ENCODE data around the gene KL. TPM values are rescaled to one million over a fixed set of nuclear protein-coding genes. Genes with fewer than 3 reads are reported as not detected.

The KL gene
- total and polyA plus RNA-seq, 2 donors (not counting 1 experiment from before 2014, with no cell fraction given) = 0.07 TPM; not detected in 1

DNA sequence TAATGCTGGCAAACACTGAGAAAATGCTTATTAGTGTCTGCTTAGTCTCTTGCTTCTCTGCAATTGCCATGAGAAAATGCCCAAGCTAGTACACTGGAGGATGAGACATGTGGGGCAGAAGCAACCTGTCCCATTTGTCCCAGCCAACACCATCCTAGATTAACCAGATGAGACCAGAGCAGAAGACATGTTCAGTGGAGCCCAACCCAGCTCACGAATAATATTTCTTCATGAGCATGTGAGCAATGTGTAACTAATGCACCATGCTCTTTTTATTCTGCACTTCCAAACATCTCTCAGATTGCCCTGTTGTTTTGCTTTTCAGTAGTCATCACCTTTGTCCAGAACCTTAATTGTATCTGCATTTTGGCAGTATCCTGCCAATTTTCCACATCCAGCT is 21.4 kb downstream of the KL start:
- no peak for TF ChIP-seq EZH2 (IDR thresholded peaks at IDR 0.05; ENCODE audit: borderline replicate concordance, insufficient read depth, low read depth, low read length, poor library complexity, severe bottlenecking)
- TF ChIP-seq, protein P1, sequence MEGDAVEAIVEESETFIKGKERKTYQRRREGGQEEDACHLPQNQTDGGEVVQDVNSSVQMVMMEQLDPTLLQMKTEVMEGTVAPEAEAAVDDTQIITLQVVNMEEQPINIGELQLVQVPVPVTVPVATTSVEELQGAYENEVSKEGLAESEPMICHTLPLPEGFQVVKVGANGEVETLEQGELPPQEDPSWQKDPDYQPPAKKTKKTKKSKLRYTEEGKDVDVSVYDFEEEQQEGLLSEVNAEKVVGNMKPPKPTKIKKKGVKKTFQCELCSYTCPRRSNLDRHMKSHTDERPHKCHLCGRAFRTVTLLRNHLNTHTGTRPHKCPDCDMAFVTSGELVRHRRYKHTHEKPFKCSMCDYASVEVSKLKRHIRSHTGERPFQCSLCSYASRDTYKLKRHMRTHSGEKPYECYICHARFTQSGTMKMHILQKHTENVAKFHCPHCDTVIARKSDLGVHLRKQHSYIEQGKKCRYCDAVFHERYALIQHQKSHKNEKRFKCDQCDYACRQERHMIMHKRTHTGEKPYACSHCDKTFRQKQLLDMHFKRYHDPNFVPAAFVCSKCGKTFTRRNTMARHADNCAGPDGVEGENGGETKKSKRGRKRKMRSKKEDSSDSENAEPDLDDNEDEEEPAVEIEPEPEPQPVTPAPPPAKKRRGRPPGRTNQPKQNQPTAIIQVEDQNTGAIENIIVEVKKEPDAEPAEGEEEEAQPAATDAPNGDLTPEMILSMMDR (IDR thresholded peaks at IDR 0.05) = no peak
- no peaks in the 10 kb centered on the region for H3K27me3 ChIP-seq (replicated peaks in 1 of 4; ENCODE audit: control extremely low read depth in 1 of 4, control insufficient read depth in 3 of 4, insufficient read depth in 4 of 4, low read length in 3 of 4)
- no peak overlapping the region for H2AFZ ChIP-seq (ENCODE audit: insufficient read depth, low read depth, low read length, poor library complexity, severe bottlenecking)
- Mint-ChIP-seq H3K27ac (no peak overlapping the region), H3K4me3 (no peak overlapping the region), H3K27me3 (peaks cover 10% of the 10 kb centered on the region), H3K4me1 (peaks cover 4% of the 10 kb centered on the region), H3K9me3 (ENCODE audit: insufficient read depth) (no peaks in the 10 kb centered on the region)
- no peaks in the 10 kb centered on the region for H3K79me2 ChIP-seq (ENCODE audit: control insufficient read depth, insufficient read depth, low read length)
- no peaks in the 10 kb centered on the region for H3K9me3 ChIP-seq (ENCODE audit: control extremely low read depth in 1 of 3, control insufficient read depth in 2 of 3, insufficient read depth in 1 of 3, low read length in 2 of 3)
- no peak overlapping the region for H3K4me3 ChIP-seq (ENCODE audit: control extremely low read depth in 1 of 5, extremely low read depth in 1 of 5, insufficient read depth in 1 of 5, low read depth in 2 of 5, low read length in 4 of 5)
- ATAC-seq (ENCODE audit: low read depth) (no peak), DNase-seq (no peak)
- no peak overlapping the region for H3K4me2 ChIP-seq (replicated peaks; ENCODE audit: low read depth, low read length, poor library complexity, severe bottlenecking)
- H4K20me1 ChIP-seq (ENCODE audit: control insufficient read depth, insufficient read depth, low read length, poor library complexity, severe bottlenecking) = no peaks in the 10 kb centered on the region
- H3K9ac ChIP-seq (ENCODE audit: low read length) = no peak overlapping the region
- no peaks in the 10 kb centered on the region for H3K4me1 ChIP-seq (ENCODE audit: control insufficient read depth in 2 of 2, insufficient read depth in 2 of 2, low read length in 2 of 2)
- intact Hi-C loops (cut with micrococcal nuclease) = no loop called here
- CTCF ChIA-PET = no interaction called here
- WGBS (ENCODE audit: insufficient coverage) = 100% methylated on average over 1 of the region's 1 CpG
- H3K36me3 ChIP-seq (replicated peaks in 1 of 2; ENCODE audit: control extremely low read depth in 1 of 2, control insufficient read depth in 1 of 2, extremely low read depth in 1 of 2, insufficient read depth in 2 of 2, low read length in 1 of 2) = no peaks in the 10 kb centered on the region
- H3K27ac ChIP-seq (ENCODE audit: low read length in 2 of 2) = no peak overlapping the region
- POLR2A ChIA-PET = no interaction called here

DNA sequence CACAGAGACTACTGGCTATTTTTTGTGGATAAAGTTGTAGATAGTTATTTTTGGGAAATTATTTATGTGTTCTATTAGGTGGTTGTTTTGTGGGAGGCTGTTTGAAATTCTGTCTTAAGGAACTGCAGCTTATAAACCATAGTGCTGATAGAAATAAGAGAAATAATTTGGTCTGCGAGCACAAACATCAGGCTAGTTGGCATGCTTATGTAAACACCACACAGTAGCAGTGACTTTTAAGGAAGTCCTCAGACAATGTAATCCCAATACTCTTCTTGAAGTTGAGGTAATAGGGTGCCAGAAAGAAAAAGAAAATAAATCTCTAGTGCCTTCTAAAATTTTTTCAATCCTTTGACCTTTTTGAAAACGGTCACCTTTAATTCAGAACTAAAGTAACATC is 23.9 kb downstream of the KL start:
- Histone ChIP-seq H2AFZ (ENCODE audit: insufficient read depth, low read depth, low read length, poor library complexity, severe bottlenecking) (no peak overlapping the region), H3K27me3 (replicated peaks in 1 of 4; ENCODE audit: control extremely low read depth in 1 of 4, control insufficient read depth in 3 of 4, insufficient read depth in 4 of 4, low read length in 3 of 4) (no peaks in the 10 kb centered on the region), H3K79me2 (ENCODE audit: control insufficient read depth, insufficient read depth, low read length) (no peaks in the 10 kb centered on the region), H3K4me3 (ENCODE audit: control extremely low read depth in 1 of 5, extremely low read depth in 1 of 5, insufficient read depth in 1 of 5, low read depth in 2 of 5, low read length in 4 of 5) (no peak overlapping the region), H3K9ac (ENCODE audit: low read length) (no peak overlapping the region), H3K9me3 (ENCODE audit: control extremely low read depth in 1 of 3, control insufficient read depth in 2 of 3, insufficient read depth in 1 of 3, low read length in 2 of 3) (no peaks in the 10 kb centered on the region), H3K36me3 (replicated peaks in 1 of 2; ENCODE audit: control extremely low read depth in 1 of 2, control insufficient read depth in 1 of 2, extremely low read depth in 1 of 2, insufficient read depth in 2 of 2, low read length in 1 of 2) (no peaks in the 10 kb centered on the region), H3K27ac (ENCODE audit: low read length in 2 of 2) (no peak overlapping the region), H3K4me1 (ENCODE audit: control insufficient read depth in 2 of 2, insufficient read depth in 2 of 2, low read length in 2 of 2) (no peaks in the 10 kb centered on the region), H4K20me1 (ENCODE audit: control insufficient read depth, insufficient read depth, low read length, poor library complexity, severe bottlenecking) (no peaks in the 10 kb centered on the region), H3K4me2 (replicated peaks; ENCODE audit: low read depth, low read length, poor library complexity, severe bottlenecking) (no peak overlapping the region)
- no peak overlapping the region for H3K27ac Mint-ChIP-seq
- no peak overlapping the region for H3K4me3 Mint-ChIP-seq
- ChIA-PET CTCF (no interaction called here), POLR2A (no interaction called here)
- intact Hi-C loops (cut with micrococcal nuclease) = no loop called here
- no CpG with 5 or more reads among the region's 2 CpGs for WGBS (ENCODE audit: insufficient coverage)
- peaks cover 8% of the 10 kb centered on the region for H3K27me3 Mint-ChIP-seq
- no peaks in the 10 kb centered on the region for H3K4me1 Mint-ChIP-seq
- no peak for TF ChIP-seq EZH2 (IDR thresholded peaks at IDR 0.05; ENCODE audit: borderline replicate concordance, insufficient read depth, low read depth, low read length, poor library complexity, severe bottlenecking)
- TF ChIP-seq, protein P1 (IDR thresholded peaks at IDR 0.05) = no peak
- ATAC-seq (ENCODE audit: low read depth) (no peak), DNase-seq (no peak)
- H3K9me3 Mint-ChIP-seq (ENCODE audit: insufficient read depth) = no peaks in the 10 kb centered on the region
